ENCODE measurements around the gene HIVEP3.

HIVEP3 gene

GRCh38 chr1:41726292-41726691, 192.4 kb downstream of the HIVEP3 start:
- no peak for DNase-seq

GRCh38 chr1:41724926-41725325, 193.8 kb downstream of the HIVEP3 start:
- DNase-seq, result no peak

GRCh38 chr1:41724248-41724647, 194.5 kb downstream of the HIVEP3 start:
- DNase-seq, result no peak

- no peak for DNase-seq
Observed at GRCh38 chr1:41723786-41724185, 194.9 kb downstream of the HIVEP3 start.

- no peak for DNase-seq
Observed at GRCh38 chr1:41722184-41722583, 196.5 kb downstream of the HIVEP3 start.

- DNase-seq, result no peak
Observed at GRCh38 chr1:41720861-41721410, 197.8 kb downstream of the HIVEP3 start.

GRCh38 chr1:41719590-41719989, 199.1 kb downstream of the HIVEP3 start:
- DNase-seq, result no peak

GRCh38 chr1:41719128-41719527, 199.6 kb downstream of the HIVEP3 start:
- no peak for DNase-seq

- no peak for DNase-seq
Observed at GRCh38 chr1:41718497-41718896, 200.2 kb downstream of the HIVEP3 start.

GRCh38 chr1:41716188-41717130, 202.3 kb downstream of the HIVEP3 start:
- no peak for DNase-seq

- no peak for DNase-seq
Observed at GRCh38 chr1:41715441-41716095, 203.2 kb downstream of the HIVEP3 start.

- DNase-seq, result no peak
Observed at GRCh38 chr1:41714638-41715389, 203.9 kb downstream of the HIVEP3 start.

- no peak for DNase-seq
Observed at GRCh38 chr1:41713557-41714327, 205.0 kb downstream of the HIVEP3 start.

GRCh38 chr1:41713141-41713540, 205.6 kb downstream of the HIVEP3 start:
- DNase-seq, result no peak

GRCh38 chr1:41712695-41713094, 206.0 kb downstream of the HIVEP3 start:
- no peak for DNase-seq

GRCh38 chr1:41712081-41712480, 206.6 kb downstream of the HIVEP3 start:
- DNase-seq, result no peak

- DNase-seq, result no peak
Observed at GRCh38 chr1:41711581-41711980, 207.1 kb downstream of the HIVEP3 start.

GRCh38 chr1:41710980-41711379, 207.7 kb downstream of the HIVEP3 start:
- DNase-seq, result no peak

GRCh38 chr1:41709873-41710272, 208.8 kb downstream of the HIVEP3 start:
- DNase-seq, result no peak

GRCh38 chr1:41709331-41709730, 209.4 kb downstream of the HIVEP3 start:
- no peak for DNase-seq

GRCh38 chr1:41708332-41708731, 210.4 kb downstream of the HIVEP3 start:
- no peak for DNase-seq

GRCh38 chr1:41707793-41708192, 210.9 kb downstream of the HIVEP3 start:
- no peak for DNase-seq

Data from stimulated activated CD4-positive, alpha-beta T cell treated with anti-CD3 and anti-CD28 coated beads, Interleukin-12 subunit alpha, Interleukin-12 subunit beta, amount 100 ng/mL, for 4 hours (primary cell).